GM23338 (cell line): ENCODE data around the gene ZSCAN25. TPM values are rescaled to one million over a fixed set of nuclear protein-coding genes. Genes with fewer than 3 reads are reported as not detected.

Experiments
- ATAC-seq: fragments of 200-7000 bp; cut with Tn5 transposase; 3 replicates; pipeline ENCODE4 v1.9.1; 2020
- DNase-seq: peaks from one replicate; pipeline ENCODE4 v3.0.0-alpha.2; 2015; ENCODE audit warnings: low spot score
- H2AFZ ChIP-seq: fragments of 200-600 bp; sonication (generic); 2 replicates; pipeline ENCODE4 v1.8.0; 2016; ENCODE audit warnings: antibody characterized with exemption, mild to moderate bottlenecking, moderate library complexity
- H3F3A ChIP-seq: fragments of 200-600 bp; sonication (generic); replicated peaks from 2 replicates; pipeline ENCODE4 v1.8.0; 2017; ENCODE audit warnings: antibody characterized with exemption, mixed run types, low read depth
- H3K27ac ChIP-seq: fragments of 200-600 bp; sonication (generic); 2 replicates; pipeline ENCODE4 v1.6.1; 2016; ENCODE audit warnings: low read depth
- H3K27me3 ChIP-seq: fragments of 200-600 bp; sonication (generic); 2 replicates; pipeline ENCODE4 v1.8.0; 2016; ENCODE audit warnings: mild to moderate bottlenecking, mixed run types, moderate library complexity; ENCODE audit not compliant: insufficient read depth
- H3K36me3 ChIP-seq: fragments of 200-600 bp; sonication (generic); 2 replicates; pipeline ENCODE4 v1.8.0; 2016; ENCODE audit warnings: mild to moderate bottlenecking; ENCODE audit not compliant: insufficient read depth
- H3K4me1 ChIP-seq: fragments of 200-600 bp; sonication (generic); 2 replicates; pipeline ENCODE4 v1.8.0; 2016; ENCODE audit warnings: mild to moderate bottlenecking, moderate library complexity; ENCODE audit not compliant: insufficient read depth
- H3K4me2 ChIP-seq: fragments of 200-600 bp; sonication (generic); 2 replicates; pipeline ENCODE4 v1.7.1; 2017; ENCODE audit warnings: mixed run types
- H3K4me3 ChIP-seq: fragments of 200-600 bp; sonication (generic); 2 replicates; pipeline ENCODE4 v1.6.1; 2016; ENCODE audit warnings: mixed run types
- H3K79me2 ChIP-seq: fragments of 200-600 bp; sonication (generic); replicated peaks from 2 replicates; pipeline ENCODE4 v1.8.0; 2017; ENCODE audit warnings: mild to moderate bottlenecking; ENCODE audit not compliant: insufficient read depth
- H3K9me2 ChIP-seq: fragments of 200-600 bp; sonication (generic); 2 replicates; pipeline ENCODE4 v1.8.0; 2017; ENCODE audit not compliant: insufficient read depth
- H4K20me1 ChIP-seq: fragments of 200-600 bp; sonication (generic); replicated peaks from 2 replicates; pipeline ENCODE4 v1.8.0; 2017; ENCODE audit warnings: mild to moderate bottlenecking; ENCODE audit not compliant: insufficient read depth
- H3K27ac Mint-ChIP-seq: 2 replicates; pipeline ENCODE4 v1.8.0; 2020; ENCODE audit warnings: inconsistent platforms, mild to moderate bottlenecking, moderate library complexity, mixed read lengths
- H3K27me3 Mint-ChIP-seq: 3 replicates; pipeline ENCODE4 v1.8.0; 2022; ENCODE audit warnings: low read depth, mild to moderate bottlenecking, moderate library complexity, mixed read lengths, inconsistent platforms; ENCODE audit not compliant: insufficient read depth, poor library complexity
- H3K36me3 Mint-ChIP-seq: 3 replicates; pipeline ENCODE4 v1.8.0; 2021; ENCODE audit warnings: low read depth, mild to moderate bottlenecking, inconsistent platforms, moderate library complexity, mixed read lengths
- H3K4me1 Mint-ChIP-seq: 3 replicates; pipeline ENCODE4 v1.8.0; 2020; ENCODE audit warnings: mild to moderate bottlenecking, inconsistent platforms, mixed read lengths
- H3K4me3 Mint-ChIP-seq: 3 replicates; pipeline ENCODE4 v1.8.0; 2021; ENCODE audit warnings: moderate library complexity, mild to moderate bottlenecking, inconsistent platforms, mixed read lengths
- H3K9me3 Mint-ChIP-seq: 3 replicates; pipeline ENCODE4 v1.8.0; 2020; ENCODE audit warnings: moderate library complexity, mild to moderate bottlenecking, inconsistent platforms, mixed read lengths
- CREB1 ChIP-seq: fragments of 250-450 bp; sonication (Bioruptor Pico); IDR thresholded peaks from 2 replicates; pipeline ENCODE4 v1.5.0; 2020; ENCODE audit warnings: low read depth, mild to moderate bottlenecking, moderate library complexity
- CTCF ChIP-seq, 2 experiments: fragments of 200-600 bp in 1 of 2; sonication (generic) in 1 of 2; conservative IDR thresholded peaks; 2 replicates each; pipeline versions ENCODE4 v1.5.1 to v1.6.1; 2016 to 2017; ENCODE audit warnings: antibody characterized with exemption in 2 of 2, low read depth in 2 of 2, mild to moderate bottlenecking in 2 of 2, moderate library complexity in 1 of 2
- ETS1 ChIP-seq: IDR thresholded peaks from 2 replicates; pipeline ENCODE4 v1.6.1; 2016; ENCODE audit warnings: antibody characterized with exemption
- EZH2 ChIP-seq: fragments of 200-600 bp; sonication (generic); IDR thresholded peaks from one replicate; pipeline ENCODE4 v1.8.0; 2017; ENCODE audit warnings: antibody characterized with exemption, mild to moderate bottlenecking, low read depth; ENCODE audit not compliant: unreplicated experiment
- EZH2phosphoT487 ChIP-seq: fragments of 200-600 bp; sonication (generic); IDR thresholded peaks from one replicate; pipeline ENCODE4 v1.8.1; 2018; ENCODE audit warnings: antibody characterized with exemption; ENCODE audit not compliant: unreplicated experiment
- JUNB ChIP-seq: IDR thresholded peaks from one replicate; pipeline ENCODE4 v1.6.1; 2016; ENCODE audit warnings: antibody characterized with exemption; ENCODE audit not compliant: unreplicated experiment
- NANOG ChIP-seq: IDR thresholded peaks from 2 replicates; pipeline ENCODE4 v1.6.1; 2016; ENCODE audit warnings: antibody characterized with exemption, borderline replicate concordance
- POLR2AphosphoS5 ChIP-seq: IDR thresholded peaks from 2 replicates; pipeline ENCODE4 v1.6.1; 2016; ENCODE audit warnings: antibody characterized with exemption, low read depth
- REST ChIP-seq: IDR thresholded peaks from one replicate; pipeline ENCODE4 v1.6.1; 2018; ENCODE audit warnings: antibody characterized with exemption; ENCODE audit not compliant: unreplicated experiment
- STAT1 ChIP-seq: IDR thresholded peaks from one replicate; pipeline ENCODE4 v1.6.1; 2016; ENCODE audit warnings: antibody characterized with exemption; ENCODE audit not compliant: unreplicated experiment
- ZNF114 ChIP-seq: fragments of 250-450 bp; sonication (Bioruptor Pico); IDR thresholded peaks from 2 replicates; pipeline ENCODE4 v1.5.0; 2020; ENCODE audit warnings: mild to moderate bottlenecking, moderate library complexity
- ZNF331 ChIP-seq: fragments of 250-450 bp; sonication (Bioruptor Pico); IDR thresholded peaks from 2 replicates; pipeline ENCODE4 v1.5.0; 2020; ENCODE audit warnings: low read depth, mild to moderate bottlenecking, moderate library complexity
- ZNF462 ChIP-seq: fragments of 250-450 bp; sonication (Bioruptor Pico); IDR thresholded peaks from 2 replicates; pipeline ENCODE4 v1.5.0; 2020; ENCODE audit warnings: mild to moderate bottlenecking, moderate library complexity
- polyA plus RNA-seq: library from polyadenylated mRNA; unstranded; fragments of >200 nt; fragmentation: Nextera tagmentation; extraction: Ambion mirVana; gene quantifications from 2 replicates; pipeline ENCODE4 v1.2.1, GENCODE V29; 2016
- total RNA-seq: library from RNA; depleted of rRNA; stranded (reverse); fragments of >200 nt; shearing (Covaris generic); gene quantifications from 2 replicates; pipeline ENCODE4 v1.2.3, GENCODE V29; 2014

Gene ZSCAN25
- total and polyA plus RNA-seq, 2 experiments from 2014 or later, result 4.8 to 17.5 TPM

- Mint-ChIP-seq H3K27ac (no peak overlapping the region), H3K36me3 (no peaks in the 10 kb centered on the region; the same call in 2 of the 3 replicates)
These were observed 58.4 kb downstream of the ZSCAN25 start for GRCh38 chr7:99674995-99675742.

More at GRCh38 chr7:99674995-99675742, 58.4 kb downstream of the ZSCAN25 start:
- 0 out of 2 replicates have a peak overlapping the region, but pooled peaks have one; percentile 57 for H3K27ac ChIP-seq
- H4K20me1 ChIP-seq, result no peaks in the 10 kb centered on the region
- H3K9me2 ChIP-seq, result no peaks in the 10 kb centered on the region
- H3K4me1 Mint-ChIP-seq, result peaks cover 14% of the 10 kb centered on the region
- H3K4me3 ChIP-seq, result no peak overlapping the region
- peaks cover 6% of the 10 kb centered on the region; the same call in 1 of the 2 replicates for H3K4me1 ChIP-seq
- no peak overlapping the region for H2AFZ ChIP-seq
- ATAC-seq (no peak), DNase-seq (peak; percentile 5)
- no peaks in the 10 kb centered on the region for H3K9me3 Mint-ChIP-seq
- no peak for TF ChIP-seq EZH2phosphoT487
- TF ChIP-seq ZNF462, result no peak
- TF ChIP-seq ZNF331 (CRISPR knock-in tag), result no peak
- TF ChIP-seq STAT1, result no peak
- no peak for TF ChIP-seq CREB1 (CRISPR knock-in tag)
- TF ChIP-seq CTCF (conservative IDR thresholded peaks at IDR 0.05; ENCODE audit: low read depth in 2 of 2), result no peak
- no peak for TF ChIP-seq POLR2AphosphoS5
- TF ChIP-seq ZNF114, result no peak
- no peak for TF ChIP-seq ETS1
- no peak for TF ChIP-seq NANOG
- no peak for TF ChIP-seq JUNB
- no peak for TF ChIP-seq REST
- no peak for TF ChIP-seq EZH2
- H3K79me2 ChIP-seq, result no peaks in the 10 kb centered on the region
- H3K4me3 Mint-ChIP-seq, result no peak overlapping the region
- peaks cover 4% of the 10 kb centered on the region for H3K27me3 Mint-ChIP-seq
- H3K36me3 ChIP-seq, result no peaks in the 10 kb centered on the region
- no peak overlapping the region for H3K4me2 ChIP-seq
- H3F3A ChIP-seq, result no peaks in the 10 kb centered on the region
- no peaks in the 10 kb centered on the region for H3K27me3 ChIP-seq
